ENCODE measurements around the gene INTS11.
"Not testable (repeated sequence)": the region's sequence is repeated elsewhere in the genome, so short reads cannot be mapped to it uniquely, and the experiment has no call there.

The INTS11 gene

DNA sequence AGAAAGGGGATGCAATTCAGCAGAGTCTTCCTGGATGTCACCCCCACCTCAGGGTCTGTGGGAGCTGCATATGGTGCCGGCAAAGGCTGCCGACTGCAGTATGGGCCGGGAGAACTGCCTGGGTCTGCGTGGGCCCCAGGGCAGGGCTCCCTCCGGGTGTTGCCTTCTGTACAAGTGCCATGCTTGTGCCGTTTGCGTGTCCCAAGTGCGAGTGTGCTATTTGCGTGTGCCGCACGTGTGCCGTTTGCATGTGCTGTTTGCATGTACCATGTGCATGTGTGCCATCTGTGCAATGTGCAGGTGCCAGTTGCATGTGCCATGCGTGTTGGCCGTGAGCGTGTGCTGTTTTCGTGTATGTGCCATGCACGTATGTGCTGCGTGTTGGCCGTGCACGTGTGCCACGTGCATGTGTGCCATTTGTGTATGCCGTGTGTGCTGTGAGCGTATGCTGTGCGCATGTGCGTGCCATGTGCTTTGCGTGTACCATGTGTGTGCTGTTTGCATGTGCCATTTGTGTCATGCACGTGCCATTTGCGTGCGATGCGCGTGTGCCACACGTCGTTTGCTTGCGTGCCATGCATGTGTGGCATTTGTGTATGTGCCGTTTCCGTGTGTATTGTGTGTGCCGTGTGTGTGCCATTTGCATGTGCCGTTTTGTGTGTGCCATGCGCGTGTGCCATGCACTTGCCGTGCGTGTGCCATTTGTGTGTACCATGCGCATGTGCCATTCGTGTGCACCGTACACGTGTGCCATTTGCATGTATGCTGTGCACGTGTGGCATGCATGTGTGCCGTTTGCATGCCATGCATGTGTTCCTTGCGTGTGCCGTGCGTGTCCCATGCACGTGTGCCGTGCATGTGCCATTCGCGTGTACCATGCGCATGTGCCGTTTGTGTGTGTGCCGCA lies 5.1 kb upstream of the INTS11 start:
- DNase-seq (ENCODE audit: low spot score) = no peak

DNA sequence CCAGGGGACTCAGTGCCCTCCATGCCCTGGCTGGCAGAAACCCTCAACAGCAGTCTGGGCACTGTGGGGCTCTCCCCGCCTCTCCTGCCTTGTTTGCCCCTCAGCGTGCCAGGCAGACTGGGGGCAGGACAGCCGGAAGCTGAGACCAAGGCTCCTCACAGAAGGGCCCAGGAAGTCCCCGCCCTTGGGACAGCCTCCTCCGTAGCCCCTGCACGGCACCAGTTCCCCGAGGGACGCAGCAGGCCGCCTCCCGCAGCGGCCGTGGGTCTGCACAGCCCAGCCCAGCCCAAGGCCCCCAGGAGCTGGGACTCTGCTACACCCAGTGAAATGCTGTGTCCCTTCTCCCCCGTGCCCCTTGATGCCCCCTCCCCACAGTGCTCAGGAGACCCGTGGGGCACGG lies 3.8 kb upstream of the INTS11 start:
- no peak for DNase-seq (ENCODE audit: low spot score)

DNA sequence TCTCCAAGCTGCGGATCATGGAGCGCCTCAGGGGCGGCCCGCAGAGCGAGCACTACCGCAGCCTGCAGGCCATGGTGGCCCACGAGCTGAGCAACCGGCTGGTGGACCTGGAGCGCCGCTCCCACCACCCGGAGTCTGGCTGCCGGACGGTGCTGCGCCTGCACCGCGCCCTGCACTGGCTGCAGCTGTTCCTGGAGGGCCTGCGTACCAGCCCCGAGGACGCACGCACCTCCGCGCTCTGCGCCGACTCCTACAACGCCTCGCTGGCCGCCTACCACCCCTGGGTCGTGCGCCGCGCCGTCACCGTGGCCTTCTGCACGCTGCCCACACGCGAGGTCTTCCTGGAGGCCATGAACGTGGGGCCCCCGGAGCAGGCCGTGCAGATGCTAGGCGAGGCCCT lies 2.8 kb upstream of the INTS11 start:
- DNase-seq (ENCODE audit: low spot score) = no peak

DNA sequence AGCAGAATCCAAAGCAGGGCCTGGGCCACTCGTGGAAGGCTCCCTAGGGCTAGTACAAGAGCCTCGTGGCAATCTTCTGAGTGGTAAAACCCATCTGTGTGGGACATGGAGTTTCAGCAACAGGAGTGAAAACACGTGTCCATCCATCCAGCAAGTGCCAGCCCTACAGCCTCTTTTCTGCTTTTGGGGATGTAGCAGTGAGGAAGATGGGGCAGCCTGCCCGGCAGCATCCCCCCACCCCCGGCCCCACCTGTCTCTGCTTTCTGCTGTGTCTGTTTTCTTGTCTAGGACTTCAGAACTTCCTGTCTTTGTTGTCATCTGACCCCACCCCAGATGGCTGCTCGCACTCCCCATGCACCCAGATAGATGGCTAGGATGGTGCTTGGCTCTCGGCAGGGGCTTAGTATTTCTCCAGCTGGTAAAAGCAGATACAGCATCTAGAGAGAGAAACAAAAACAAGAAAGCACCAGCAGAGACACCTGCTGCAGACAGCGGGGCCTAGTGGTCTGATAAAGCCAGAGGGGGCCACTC lies 1.7 kb upstream of the INTS11 start:
- DNase-seq (ENCODE audit: low spot score) = no peak

DNA sequence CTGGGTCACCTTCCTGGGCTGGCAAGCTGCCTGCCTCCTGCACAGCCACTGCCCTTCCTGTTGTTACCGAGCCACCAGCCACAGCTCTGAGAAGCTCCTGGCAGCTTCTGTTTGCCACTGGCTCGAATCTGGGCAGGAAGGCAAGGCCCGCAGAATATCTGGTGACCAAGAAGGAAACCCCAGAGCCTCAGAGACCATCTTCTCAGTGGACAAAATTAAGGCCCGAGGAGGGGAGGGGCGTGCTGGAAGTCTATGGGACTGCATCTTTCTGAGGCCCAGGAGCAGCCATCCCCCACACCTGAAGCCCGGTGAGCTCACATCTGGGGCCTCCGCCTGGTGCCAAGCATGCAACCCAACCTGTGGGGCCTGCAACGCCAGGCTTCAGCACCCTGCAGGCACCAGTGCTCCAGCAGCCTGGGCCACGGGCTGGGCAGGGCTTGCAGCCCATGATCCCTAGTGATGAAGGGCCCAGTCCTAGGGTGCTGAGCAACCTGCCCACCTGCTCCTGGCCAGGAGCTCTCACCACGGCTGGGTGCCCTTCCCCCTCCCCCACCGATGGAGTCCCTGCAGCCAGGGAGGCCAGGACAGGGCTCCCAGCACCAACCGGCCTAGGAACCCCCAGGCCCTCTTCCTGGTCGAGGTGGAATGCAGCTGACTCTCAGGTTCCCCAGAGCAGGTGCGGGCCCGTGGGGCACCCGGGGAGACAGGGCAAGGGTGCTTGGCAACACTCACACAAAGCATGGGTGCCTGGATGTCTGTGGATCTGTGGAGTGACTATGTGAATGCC lies 1.0 kb upstream of the INTS11 start:
- peak; percentile 38 for DNase-seq (ENCODE audit: low spot score)

DNA sequence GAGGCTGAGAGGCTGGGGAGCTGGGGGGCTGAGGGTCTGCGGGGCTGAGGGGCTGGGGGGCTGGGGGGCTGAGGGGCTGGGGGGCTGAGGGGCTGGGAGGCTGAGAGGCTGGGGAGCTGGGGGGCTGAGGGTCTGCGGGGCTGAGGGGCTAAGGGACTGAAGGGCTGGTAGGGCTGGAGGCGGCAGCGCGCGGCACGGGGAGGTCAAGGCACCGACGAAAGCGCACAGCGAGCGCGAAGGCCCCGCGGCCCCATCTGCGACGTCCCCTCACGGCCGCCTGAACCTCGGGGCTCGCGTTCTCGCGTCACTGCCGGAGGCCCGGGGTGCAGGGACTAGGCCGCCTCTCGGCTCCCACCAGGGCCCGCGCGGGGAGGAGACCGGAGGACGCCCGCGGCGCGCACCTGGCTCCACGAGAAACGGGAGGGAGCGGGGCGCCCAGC lies 356 bp downstream of the INTS11 start:
- peak; percentile 54 for DNase-seq (ENCODE audit: low spot score)

DNA sequence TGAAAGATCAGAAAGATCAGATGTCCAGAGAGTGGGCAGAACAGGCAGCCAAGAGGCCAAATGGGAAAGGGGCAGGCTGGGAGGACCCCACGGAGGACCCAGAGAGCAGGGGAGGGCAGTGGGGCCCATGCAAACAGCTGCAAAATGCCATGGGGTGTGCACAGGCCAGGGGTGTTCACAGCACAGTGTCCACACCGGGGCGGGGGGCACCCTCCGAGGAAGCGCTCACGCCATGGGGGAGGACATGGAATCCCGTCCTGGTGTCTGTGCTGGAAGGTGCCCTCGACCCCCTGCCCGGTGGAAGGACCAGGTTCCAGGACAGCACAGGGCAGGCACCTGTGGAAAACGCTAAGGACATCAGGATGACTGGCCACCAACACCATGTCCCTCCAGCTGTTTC lies 1.5 kb downstream of the INTS11 start:
- no peak for DNase-seq (ENCODE audit: low spot score)

DNA sequence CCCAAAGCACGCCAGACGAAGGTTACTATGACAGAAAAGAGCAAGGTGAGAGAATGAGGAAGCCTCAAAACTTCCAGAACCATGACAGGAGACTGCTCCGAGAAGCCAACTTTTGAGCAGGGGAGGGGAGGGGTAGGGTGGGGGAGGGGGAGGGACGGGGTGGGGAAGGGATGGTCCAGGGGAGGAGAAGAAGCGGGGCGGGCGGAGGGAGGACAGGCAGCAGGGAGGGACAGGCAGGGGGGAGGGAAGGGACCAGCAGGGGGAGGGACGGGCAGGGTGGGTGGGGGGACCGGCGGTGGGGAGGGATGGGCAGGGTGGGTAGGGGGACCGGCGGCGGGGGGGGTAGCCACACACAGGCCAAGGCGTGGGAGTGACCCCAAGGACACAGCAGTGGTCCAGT lies 2.0 kb downstream of the INTS11 start:
- DNase-seq (ENCODE audit: low spot score) = no peak

DNA sequence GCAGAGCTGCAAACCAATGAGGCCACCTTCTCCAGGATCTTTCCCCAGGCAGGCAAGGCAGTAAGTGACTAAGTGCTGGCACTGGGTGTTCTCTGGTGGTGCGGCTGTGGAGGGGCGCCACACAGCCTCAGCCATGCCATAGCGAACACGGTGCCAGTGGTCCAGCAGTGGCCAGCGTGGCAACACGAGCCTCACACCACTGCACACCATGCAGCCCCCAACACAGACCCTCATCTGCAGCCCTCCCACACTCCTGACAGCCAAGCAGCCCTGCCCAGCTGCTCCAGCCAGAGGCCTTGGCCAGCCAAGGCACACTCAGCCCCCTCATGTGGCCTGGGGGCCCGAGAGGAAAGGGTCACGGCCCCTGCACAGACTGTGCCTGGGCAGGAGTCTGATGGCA lies 3.0 kb downstream of the INTS11 start:
- DNase-seq (ENCODE audit: low spot score) = no peak

DNA sequence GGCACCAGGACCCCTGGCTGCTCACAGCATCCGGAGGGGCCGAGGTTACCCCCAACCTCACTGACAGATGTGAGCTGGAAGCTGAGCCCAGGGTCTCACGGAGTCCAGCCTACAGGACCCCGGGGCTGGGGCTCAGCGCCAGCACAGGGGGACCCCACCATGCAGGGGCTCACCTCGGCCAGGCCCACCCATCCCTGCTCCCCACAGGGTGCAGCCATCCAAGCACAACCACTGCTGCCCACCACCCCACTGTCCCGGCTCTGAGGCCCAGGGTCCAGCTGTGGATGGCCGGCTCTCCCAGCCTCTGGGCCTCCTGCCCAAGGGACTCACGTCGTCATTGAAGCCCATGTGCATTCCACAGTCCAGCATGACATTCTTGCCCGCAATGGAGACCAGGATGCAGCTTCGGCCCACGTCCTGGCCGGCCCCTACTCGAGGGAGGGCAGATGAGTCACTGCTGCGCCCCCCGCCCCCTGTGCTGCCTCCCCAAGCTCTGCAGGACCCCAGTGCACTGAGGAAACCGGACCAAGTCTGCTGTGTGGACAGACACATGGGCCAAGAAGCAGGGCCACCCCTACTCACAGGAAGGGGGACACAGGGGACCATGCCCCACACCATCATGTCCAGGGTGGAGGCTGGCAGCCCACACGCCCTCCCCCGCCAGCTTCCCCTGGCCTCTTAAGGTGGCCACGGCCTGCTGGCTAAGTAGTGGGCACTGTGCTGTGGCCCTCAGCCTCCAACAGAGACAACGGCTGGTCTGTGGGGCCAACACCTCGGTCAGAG lies 3.6 kb downstream of the INTS11 start:
- no peak for DNase-seq (ENCODE audit: low spot score)

DNA sequence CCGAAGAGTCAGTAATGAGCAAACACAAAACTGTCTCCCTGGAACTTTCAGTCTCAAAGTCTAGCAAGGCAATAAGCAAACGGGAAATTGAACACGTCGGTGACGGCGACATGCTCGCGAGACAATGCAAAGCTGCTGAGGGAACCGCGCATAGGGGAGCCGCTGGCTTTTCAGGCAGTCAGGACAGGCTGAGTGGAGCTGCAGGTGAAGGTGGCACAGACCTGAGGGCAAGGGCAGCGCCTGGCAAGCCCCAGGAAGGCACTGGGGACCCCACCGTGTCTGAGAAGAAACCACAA lies 4.9 kb downstream of the INTS11 start:
- DNase-seq (ENCODE audit: low spot score) = no peak

DNA sequence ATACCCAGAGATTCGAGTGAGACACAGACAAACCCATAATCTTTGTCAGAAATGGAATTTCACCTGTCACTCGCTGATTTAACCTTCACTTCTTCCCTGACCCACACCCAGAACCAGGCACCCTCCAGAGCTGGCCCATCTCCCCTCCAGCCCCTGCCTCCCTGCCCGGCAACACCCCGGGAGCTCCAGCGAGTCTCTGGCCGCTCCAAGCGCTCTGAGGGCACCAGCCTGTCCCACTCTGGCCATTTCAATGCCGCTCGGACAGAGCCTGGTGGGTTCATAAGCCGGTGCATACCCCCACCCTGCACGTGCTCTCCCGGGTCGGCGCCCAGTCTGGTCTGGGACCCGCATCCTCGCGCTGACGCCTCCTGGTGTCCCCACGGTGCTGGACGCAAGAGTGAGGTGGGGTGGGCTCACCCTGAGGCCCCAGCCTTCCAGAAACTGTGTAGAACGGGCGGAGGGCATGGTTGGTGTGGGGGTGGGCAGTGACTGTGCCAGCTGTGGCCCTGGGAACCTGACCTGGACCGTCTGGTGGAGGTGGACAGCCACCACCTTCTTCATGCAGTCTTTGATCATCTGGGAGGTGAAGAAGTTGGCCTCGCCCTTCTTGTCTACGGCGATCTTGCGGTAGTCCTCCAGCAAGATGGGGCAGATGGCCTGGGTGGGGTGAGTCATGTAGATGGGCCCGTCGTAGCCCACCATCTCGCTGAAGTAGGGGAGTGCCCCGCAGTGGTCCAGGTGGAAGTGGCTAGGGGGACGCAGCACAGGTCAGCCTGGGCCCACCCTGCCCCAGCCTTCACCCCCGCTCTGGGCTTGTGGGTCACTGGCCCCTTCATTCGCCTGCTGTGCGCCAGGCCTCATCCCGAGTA lies 5.4 kb downstream of the INTS11 start:
- no peak for DNase-seq (ENCODE audit: low spot score)

DNA sequence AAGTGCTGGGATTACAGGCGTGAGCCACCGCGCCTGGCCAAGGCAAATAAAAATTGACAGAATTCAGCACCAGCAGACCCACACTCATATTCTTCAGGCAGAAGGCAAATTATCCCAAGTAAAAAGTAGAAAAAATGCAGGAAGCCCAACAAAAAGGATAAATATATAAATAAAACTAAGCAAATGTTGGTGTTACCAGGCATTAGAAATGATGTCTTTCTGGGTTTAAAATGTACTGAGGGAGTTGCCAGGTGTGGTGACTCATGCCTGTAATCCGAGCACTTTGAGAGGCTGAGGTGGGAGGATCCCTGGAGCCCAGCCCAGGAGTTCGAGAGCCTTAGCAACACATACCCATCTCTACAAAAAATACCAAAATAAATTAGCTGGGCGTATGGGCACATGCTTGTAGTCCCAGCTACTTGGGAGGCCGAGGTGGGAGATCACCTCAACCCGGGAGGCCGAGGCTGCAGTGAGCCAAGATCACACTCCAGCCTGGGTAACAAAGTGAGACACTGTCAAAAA lies 6.3 kb downstream of the INTS11 start:
- DNase-seq (ENCODE audit: low spot score) = peak; percentile 82

DNA sequence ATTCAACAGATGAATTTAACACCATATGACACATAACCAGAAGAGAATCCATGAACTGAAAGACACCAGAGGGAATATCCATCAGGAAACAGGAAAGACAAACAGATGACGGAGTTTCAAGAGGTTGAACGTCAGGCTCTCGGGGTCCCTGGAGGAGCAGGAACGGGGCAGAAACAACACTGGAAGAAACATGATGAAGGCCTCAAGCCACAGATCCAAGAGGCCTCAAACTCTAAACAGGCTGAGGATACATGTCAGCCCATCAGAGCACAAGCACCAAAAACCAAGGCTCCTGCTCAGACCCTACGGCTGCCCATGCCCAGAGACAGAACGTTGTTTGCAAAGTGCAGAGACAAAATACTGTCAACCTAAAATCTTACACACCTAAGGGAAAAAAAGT lies 7.0 kb downstream of the INTS11 start:
- no peak for DNase-seq (ENCODE audit: low spot score)

DNA sequence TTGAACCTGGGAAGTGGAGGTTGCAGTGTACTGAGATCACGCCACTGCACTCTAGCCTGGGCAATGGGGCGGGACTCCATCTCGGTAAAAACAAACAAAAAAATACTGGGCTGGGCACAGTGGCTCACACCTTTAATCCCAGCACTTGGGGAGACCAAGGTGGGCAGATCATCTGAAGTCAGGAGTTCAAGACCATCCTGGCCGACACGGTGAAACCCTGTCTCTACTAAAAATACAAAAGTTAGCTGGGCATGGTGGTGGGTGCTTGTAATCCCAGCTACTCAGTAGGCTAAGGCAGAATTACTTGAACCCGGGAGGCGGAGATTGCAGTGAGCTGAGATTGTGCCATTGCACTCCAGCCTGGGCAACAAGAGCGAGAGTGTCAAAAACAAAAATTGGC lies 8.3 kb downstream of the INTS11 start:
- DNase-seq (ENCODE audit: low spot score) = not testable (repeated sequence)

DNA sequence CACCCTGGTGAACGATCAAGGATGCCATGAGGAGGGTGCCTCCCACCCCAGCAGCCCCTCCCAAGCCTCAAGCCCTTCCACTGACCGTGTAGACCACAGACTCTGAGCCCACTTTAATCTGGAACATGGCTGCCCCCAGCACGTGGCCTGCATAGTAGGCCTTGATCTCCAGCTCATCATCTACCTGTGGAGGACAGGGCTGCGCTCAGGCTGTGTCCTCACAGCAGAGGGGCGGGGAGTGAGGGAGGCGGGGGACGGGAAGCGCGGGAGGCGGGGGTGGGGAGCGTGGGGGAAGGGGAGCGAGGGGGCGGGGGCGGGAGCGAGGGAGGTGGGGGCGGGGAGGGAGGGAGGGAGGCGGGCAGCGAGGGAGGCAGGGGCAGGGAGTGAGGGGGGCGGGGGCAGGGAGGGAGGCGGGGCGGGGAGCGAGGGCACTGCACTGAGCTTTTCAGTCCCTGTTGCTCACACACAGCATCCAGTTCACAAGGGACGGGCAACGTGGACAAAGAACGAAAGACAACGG lies 9.0 kb downstream of the INTS11 start:
- DNase-seq (ENCODE audit: low spot score) = no peak

DNA sequence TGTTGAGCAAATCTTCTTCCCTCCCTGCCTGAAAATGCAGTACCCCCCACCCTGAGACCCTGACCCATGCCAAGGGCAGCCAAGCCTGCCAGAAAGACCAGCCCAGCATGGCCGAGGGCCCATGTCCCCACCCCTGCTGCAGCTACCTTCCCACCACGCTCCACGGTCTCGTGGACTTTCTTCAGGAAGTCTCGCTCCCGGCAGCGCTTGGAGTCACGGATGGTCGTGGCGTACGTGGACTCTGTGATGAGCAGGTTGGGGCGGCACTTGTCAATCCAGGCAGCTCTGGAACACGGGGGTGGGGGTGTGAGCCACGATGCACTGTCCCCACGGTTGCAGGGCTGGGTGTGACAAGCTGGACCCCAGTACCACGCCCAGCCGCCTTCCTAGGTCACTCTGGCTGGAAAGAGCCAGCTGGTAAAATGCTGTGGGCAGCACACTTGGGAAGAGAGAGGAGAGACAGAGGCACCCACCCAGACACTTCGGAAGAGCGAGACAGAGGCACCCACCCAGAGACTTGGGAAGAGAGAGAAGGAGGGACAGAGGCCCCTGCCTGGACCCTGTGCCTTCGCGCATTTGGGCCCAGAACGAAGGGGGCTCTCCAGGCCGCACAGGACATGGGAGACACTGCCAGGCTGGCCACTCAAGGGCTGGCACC lies 9.7 kb downstream of the INTS11 start:
- DNase-seq (ENCODE audit: low spot score) = no peak

DNA sequence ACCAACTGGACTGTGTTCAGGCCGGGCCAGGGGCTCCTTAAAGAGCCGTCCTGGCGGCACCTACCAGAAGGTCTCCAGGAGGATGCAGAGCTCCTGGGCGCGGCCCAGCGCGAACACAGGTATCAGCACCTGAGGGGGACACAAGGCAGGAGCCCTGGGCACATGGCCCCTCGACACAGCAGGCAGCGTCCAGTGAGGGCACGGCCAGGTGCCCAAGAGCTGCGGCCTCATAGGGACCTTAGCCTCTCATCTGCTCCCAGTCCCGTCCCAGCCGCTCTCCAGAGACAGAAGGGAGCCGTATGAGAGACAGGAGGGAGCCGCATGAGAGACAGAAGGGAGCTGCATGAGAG lies 10.2 kb downstream of the INTS11 start:
- DNase-seq (ENCODE audit: low spot score) = no peak

DNA sequence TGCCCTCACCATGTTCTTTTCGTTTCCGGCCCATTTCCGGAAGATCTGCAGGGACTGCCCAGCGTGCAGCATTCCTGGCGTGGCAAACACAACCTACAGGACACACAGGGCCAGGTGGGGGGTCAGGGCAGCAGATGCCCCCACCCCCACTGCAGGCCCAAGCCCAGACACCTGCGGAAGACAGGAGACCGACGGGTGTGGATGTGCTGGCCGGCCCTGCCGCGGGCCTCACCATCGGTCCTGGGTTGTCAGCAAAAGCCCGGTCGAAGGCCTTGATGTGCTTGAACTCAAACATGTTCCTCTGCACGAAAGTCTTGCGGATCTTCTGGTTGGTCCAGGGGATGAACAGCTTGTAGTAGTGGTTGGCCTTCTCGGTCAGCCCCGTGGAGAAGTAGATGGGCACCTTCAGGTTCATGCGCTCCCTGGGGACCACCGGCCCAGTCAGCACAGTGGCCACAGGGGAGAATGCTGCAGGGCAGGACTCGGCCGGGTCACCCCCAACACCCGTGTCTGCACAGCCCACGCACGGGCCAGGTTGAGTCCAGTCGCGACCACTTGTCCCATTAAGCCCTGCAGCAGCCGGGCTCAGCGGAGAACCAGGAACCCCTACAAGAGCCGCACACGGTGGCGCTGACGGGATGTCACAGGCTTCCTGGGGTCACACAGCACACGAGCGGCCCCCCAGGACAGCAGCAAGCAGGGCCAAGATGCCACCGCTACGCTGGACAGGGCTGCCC lies 10.8 kb downstream of the INTS11 start:
- DNase-seq (ENCODE audit: low spot score) = no peak

Data from RKO (cell line).